Transverse colon (tissue), 4 donors: ENCODE results near the gene IBA57. TPM values are rescaled to one million over a fixed set of nuclear protein-coding genes. Genes with fewer than 3 reads are reported as not detected.
A peak's percentile ranks its signal among the peaks of the same experiment; 100 is the strongest.

Experiments used
- DNase-seq: peaks from one replicate; pipeline ENCODE4 v3.0.0-alpha.2; 2019
- H3K27ac ChIP-seq, 4 donors: fragments of 200-600 bp; sonication (generic); 2 replicates each; pipeline ENCODE4 v1.5.1; 2016 to 2018; ENCODE audit warnings: inconsistent platforms in 4 of 4
- H3K27me3 ChIP-seq: fragments of 200-600 bp; sonication (generic); 2 replicates; pipeline ENCODE4 v1.5.1; 2017; ENCODE audit warnings: inconsistent platforms
- H3K36me3 ChIP-seq, 4 donors: fragments of 200-600 bp; sonication (generic); 2 replicates each; pipeline ENCODE4 v1.5.1; 2017 to 2019; ENCODE audit warnings: inconsistent platforms in 4 of 4
- H3K4me1 ChIP-seq, 4 donors: fragments of 200-600 bp; sonication (generic); 2 replicates each; pipeline ENCODE4 v1.5.1; 2017 to 2020; ENCODE audit warnings: inconsistent platforms in 4 of 4
- H3K4me3 ChIP-seq, 4 donors: fragments of 200-600 bp; sonication (generic); 1 replicate in 1 of 4; 2 replicates in 3 of 4; pipeline versions ENCODE4 v1.5.1 to v1.6.1; 2017 to 2019; ENCODE audit warnings: inconsistent platforms in 4 of 4
- H3K9me3 ChIP-seq, 2 donors: fragments of 200-600 bp; sonication (generic); 2 replicates each; pipeline ENCODE4 v1.5.1; 2017 to 2019; ENCODE audit warnings: inconsistent platforms in 2 of 2
- CTCF ChIP-seq, 5 experiments: fragments of 200-600 bp in 3 of 5; fragments of 450-650 bp in 2 of 5; sonication (generic) in 3 of 5; IDR thresholded peaks; 1 replicate in 2 of 5; 2 replicates in 3 of 5; pipeline ENCODE4 v1.5.1; 2016 to 2017; ENCODE audit warnings: antibody characterized with exemption in 5 of 5, inconsistent platforms in 3 of 5, mild to moderate bottlenecking in 2 of 5, moderate library complexity in 1 of 5
- EP300 ChIP-seq: sonication (generic); formaldehyde crosslinking; IDR thresholded peaks from one replicate; pipeline ENCODE4 v1.6.1; 2017; ENCODE audit warnings: antibody characterized with exemption, low read depth
- POLR2A ChIP-seq: fragments of 450-650 bp; IDR thresholded peaks from one replicate; pipeline ENCODE4 v1.6.1; 2016; ENCODE audit warnings: antibody characterized with exemption, mild to moderate bottlenecking, moderate library complexity
- POLR2AphosphoS5 ChIP-seq, 3 donors: sonication (generic); formaldehyde crosslinking; IDR thresholded peaks; one replicate each; pipeline ENCODE4 v1.6.1; 2016; ENCODE audit warnings: antibody characterized with exemption in 3 of 3
- WGBS, 2 donors: methylation state at CpG; one replicate each; pipeline ENCODE4 v1.1.5; 2018; ENCODE audit warnings: low coverage in 1 of 2; 5-methylcytosine and 5-hydroxymethylcytosine counted together
- in situ Hi-C, 4 donors: fragments of 200-750 bp; cut with MboI; loops; one replicate each; pipeline versions ENCODE4 v1.15.0 to v1.15.1; 2017; ENCODE audit warnings: low sequenced_read_pairs in 3 of 4, low pct_ligation_motif_present in 1 of 4, low pct_unique_long_range_greater_than_20kb in 1 of 4
- intact Hi-C: fragments of 100-400 bp; cut with DNase I; formaldehyde crosslinking; loops from one replicate; pipeline ENCODE4 v1.15.1; 2023; ENCODE audit warnings: low total_unique reads
- total RNA-seq, 4 donors: library from RNA; depleted of rRNA; stranded (reverse); fragments of >200 nt; gene quantifications; one replicate each; pipeline ENCODE4 v1.1.0, GENCODE V29; 2016

The IBA57 gene
- total RNA-seq, 4 donors from 2014 or later = 7.5 to 13.5 (median 10.4) TPM

- no peaks in the 10 kb centered on the region for H3K9me3 ChIP-seq
- WGBS, 2 donors = 90 to 98% methylated on average over 7 to 10 of the region's 10 CpGs
- in situ Hi-C loops = no loop called here
- no peaks in the 10 kb centered on the region for H3K36me3 ChIP-seq
- DNase-seq = no peak
- no peak overlapping the region for H3K4me3 ChIP-seq
- no peaks in the 10 kb centered on the region for H3K27me3 ChIP-seq
- H3K4me1 ChIP-seq = peaks cover 8 to 26% (median 21%) of the 10 kb centered on the region in 4 donors
- TF ChIP-seq POLR2A = no peak
- TF ChIP-seq POLR2AphosphoS5 (IDR thresholded peaks at IDR 0.05) = no peak
- TF ChIP-seq EP300 = no peak
- TF ChIP-seq CTCF (IDR thresholded peaks at IDR 0.05) = no peak
- peak overlapping the region in 3 of 4 donors; percentile 18 to 99 (median 24) for H3K27ac ChIP-seq
- intact Hi-C loops = no loop called here
Observed at GRCh38 chr1:228163776-228164519, 1.7 kb upstream of the IBA57 start.

GRCh38 chr1:228164561-228165371 lies 838 bp upstream of the IBA57 start:
- 36 to 52% methylated on average over 8 to 20 of the region's 20 CpGs for WGBS, 2 donors
- Histone ChIP-seq H3K27ac (peak overlapping the region; percentile 97 to 100 (median 99)), H3K27me3 (no peaks in the 10 kb centered on the region), H3K9me3 (no peaks in the 10 kb centered on the region), H3K4me1 (peaks cover 8 to 26% (median 21%) of the 10 kb centered on the region in 4 donors), H3K36me3 (no peaks in the 10 kb centered on the region), H3K4me3 (peak overlapping the region; percentile 31 to 86 (median 58))
- DNase-seq = no peak
- in situ Hi-C loops = no loop called here
- TF ChIP-seq POLR2AphosphoS5 (IDR thresholded peaks at IDR 0.05) = no peak
- intact Hi-C loops = no loop called here

- Histone ChIP-seq H3K27ac (peak overlapping the region; percentile 97 to 100 (median 99)), H3K4me3 (peak overlapping the region; percentile 61 to 86 (median 74)), H3K36me3 (no peaks in the 10 kb centered on the region), H3K9me3 (no peaks in the 10 kb centered on the region), H3K4me1 (peaks cover 8 to 26% (median 21%) of the 10 kb centered on the region in 4 donors), H3K27me3 (no peaks in the 10 kb centered on the region)
- intact Hi-C loops (no loop called here), in situ Hi-C loops (no loop called here)
- peak; percentile 79 for DNase-seq
- 16% methylated on average over 23 of the region's 26 CpGs; no CpG with 5 or more reads in 1 of the 2 donors for WGBS, 2 donors
- TF ChIP-seq CTCF (IDR thresholded peaks at IDR 0.05) (peak; percentile 28 to 76 (median 44)), EP300 (no peak), POLR2A (no peak), POLR2AphosphoS5 (IDR thresholded peaks at IDR 0.05) (peak in 1 of 3 donors; percentile 73)
Observed at GRCh38 chr1:228166170-228166936, 749 bp downstream of the IBA57 start.

GRCh38 chr1:228168563-228169270 lies 3.1 kb downstream of the IBA57 start:
- DNase-seq = no peak
- TF ChIP-seq CTCF (IDR thresholded peaks at IDR 0.05) = no peak
- TF ChIP-seq POLR2A = no peak
- TF ChIP-seq POLR2AphosphoS5 (IDR thresholded peaks at IDR 0.05) = no peak
- no peak for TF ChIP-seq EP300
- Histone ChIP-seq H3K4me1 (peaks cover 4 to 19% (median 13%) of the 10 kb centered on the region in 4 donors), H3K27me3 (no peaks in the 10 kb centered on the region), H3K27ac (no peak overlapping the region), H3K4me3 (no peak overlapping the region), H3K9me3 (no peaks in the 10 kb centered on the region), H3K36me3 (no peaks in the 10 kb centered on the region)
- WGBS, 2 donors = 79% methylated on average over 12 of the region's 12 CpGs; no CpG with 5 or more reads in 1 of the 2 donors
- in situ Hi-C loops = no loop called here
- intact Hi-C loops = no loop called here
